ENCODE data around the gene MYO16. TPM values are rescaled to one million over a fixed set of nuclear protein-coding genes. Genes with fewer than 3 reads are reported as not detected.

MYO16 gene
- total and polyA plus RNA-seq, 12 donors = 0.56 to 2.4 (median 1.4) TPM

GRCh38 chr13:108747843-108748242, 118.4 kb downstream of the MYO16 start:
- no peak overlapping the region for H3K4me3 ChIP-seq
- DNase-seq = no peak
- H3K27me3 ChIP-seq = no peaks in the 10 kb centered on the region
- no peak overlapping the region for H3K27ac ChIP-seq
- H3K4me1 ChIP-seq (replicated peaks in 1 of 2) = no peaks in the 10 kb centered on the region
- TF ChIP-seq POLR2A (IDR thresholded peaks at IDR 0.05) (no peak), CTCF (IDR thresholded peaks at IDR 0.05) (no peak)
- intact Hi-C loops (cut with DNase I) = no loop called here
- 57 to 68% (median 62%) methylated on average over 1 of the region's 1 CpG for WGBS, 4 donors
- H3K36me3 ChIP-seq (replicated peaks in 1 of 2) = no peaks in the 10 kb centered on the region
- no peaks in the 10 kb centered on the region for H3K9me3 ChIP-seq (replicated peaks in 1 of 3)

DNA sequence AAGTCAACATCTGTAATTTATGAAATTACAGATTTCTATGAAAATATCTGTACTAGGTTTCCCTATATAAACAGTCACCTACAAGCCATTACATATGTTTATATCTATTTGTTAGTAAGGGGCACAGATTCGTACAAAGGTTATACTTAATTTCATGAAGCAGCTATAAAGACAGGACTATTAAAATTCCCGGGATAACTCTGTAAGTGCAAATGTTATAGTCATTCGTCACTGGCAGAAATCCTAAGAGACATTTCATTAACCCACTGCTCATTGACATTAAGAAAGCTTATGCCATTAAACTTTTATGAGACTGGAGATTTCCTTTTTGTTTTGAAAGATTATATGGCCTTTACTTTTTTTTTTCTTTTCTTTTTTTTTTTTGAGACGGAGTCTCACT, 122.9 kb downstream of the MYO16 start:
- Histone ChIP-seq H3K4me1 (replicated peaks in 1 of 2) (no peaks in the 10 kb centered on the region), H3K27me3 (no peaks in the 10 kb centered on the region), H3K4me3 (no peak overlapping the region), H3K9me3 (replicated peaks in 1 of 3) (no peaks in the 10 kb centered on the region), H3K27ac (no peak overlapping the region), H3K36me3 (replicated peaks in 1 of 2) (no peaks in the 10 kb centered on the region)
- no peak for DNase-seq
- WGBS, 4 donors = 39 to 65% (median 61%) methylated on average over 4 of the region's 4 CpGs
- TF ChIP-seq POLR2A (IDR thresholded peaks at IDR 0.05) = no peak
- no peak for TF ChIP-seq CTCF (IDR thresholded peaks at IDR 0.05)
- intact Hi-C loops (cut with DNase I) = no loop called here

GRCh38 chr13:108755083-108755482, 125.7 kb downstream of the MYO16 start:
- Histone ChIP-seq H3K27ac (no peak overlapping the region), H3K9me3 (replicated peaks in 1 of 3) (no peaks in the 10 kb centered on the region), H3K27me3 (no peaks in the 10 kb centered on the region), H3K4me3 (no peak overlapping the region), H3K4me1 (replicated peaks in 1 of 2) (no peaks in the 10 kb centered on the region), H3K36me3 (replicated peaks in 1 of 2) (no peaks in the 10 kb centered on the region)
- no peak for DNase-seq
- intact Hi-C loops (cut with DNase I) = no loop called here
- TF ChIP-seq CTCF (IDR thresholded peaks at IDR 0.05) (no peak), POLR2A (IDR thresholded peaks at IDR 0.05) (no peak)

- H3K4me1 ChIP-seq (replicated peaks in 1 of 2) = no peaks in the 10 kb centered on the region
- H3K27me3 ChIP-seq = no peaks in the 10 kb centered on the region
- 79 to 97% (median 87%) methylated on average over 1 of the region's 1 CpG for WGBS, 4 donors
- TF ChIP-seq CTCF (IDR thresholded peaks at IDR 0.05) = no peak
- no peak for TF ChIP-seq POLR2A (IDR thresholded peaks at IDR 0.05)
- H3K27ac ChIP-seq = no peak overlapping the region
- no peak for DNase-seq
- no peaks in the 10 kb centered on the region for H3K36me3 ChIP-seq (replicated peaks in 1 of 2)
- intact Hi-C loops (cut with DNase I) = no loop called here
- H3K4me3 ChIP-seq = no peak overlapping the region
- H3K9me3 ChIP-seq (replicated peaks in 1 of 3) = no peaks in the 10 kb centered on the region
Observed at GRCh38 chr13:108760129-108760528, 130.7 kb downstream of the MYO16 start.
